ENCODE results near the gene PPP1R36. TPM values are rescaled to one million over a fixed set of nuclear protein-coding genes. Genes with fewer than 3 reads are reported as not detected.

PPP1R36 gene
- total and polyA plus RNA-seq, 2 donors (not counting 3 experiments of a cell fraction or from before 2014, with no cell fraction given): 0.28 to 0.60 TPM

DNA sequence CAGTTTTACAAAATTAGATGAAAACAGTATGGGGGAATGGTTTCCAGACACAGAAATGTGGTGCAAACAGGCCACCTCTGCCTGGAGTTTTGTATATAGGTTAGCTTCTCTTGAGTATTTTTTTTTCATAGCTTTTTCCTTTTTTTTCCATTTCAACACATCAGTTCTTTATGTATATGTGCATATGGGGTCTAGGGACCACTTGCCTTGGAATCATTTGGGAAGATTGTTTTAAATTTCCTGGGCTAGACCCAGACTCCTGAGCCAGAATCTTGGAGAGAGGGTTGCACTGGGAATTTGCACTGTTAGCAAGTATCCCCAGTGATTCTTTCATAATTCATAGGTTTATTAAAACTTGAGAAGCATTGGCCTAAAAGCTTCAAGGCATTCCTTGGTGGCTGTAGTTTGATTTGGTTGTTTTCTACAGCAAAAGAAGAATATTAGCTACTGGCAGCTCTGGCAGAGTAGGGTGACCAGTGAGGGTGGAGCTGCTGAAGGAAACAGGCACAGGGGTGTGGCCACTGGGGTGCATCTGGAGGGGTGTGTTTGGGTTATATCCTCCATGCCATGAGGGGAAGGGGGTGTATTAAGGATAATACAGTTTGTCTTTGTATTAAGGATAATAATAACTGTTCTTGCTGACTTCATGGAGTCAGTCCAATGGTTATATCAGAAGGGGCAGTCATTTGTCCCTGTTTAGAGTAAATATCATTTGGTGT, 22.8 kb downstream of the PPP1R36 start:
- H3K27ac ChIP-seq (ENCODE audit: insufficient read depth, low read depth, low read length): no peak overlapping the region
- TF ChIP-seq GATA2 (IDR thresholded peaks at IDR 0.05; ENCODE audit: insufficient read depth, insufficient read length, low read depth, low read length) (no peak), POLR2AphosphoS5 (IDR thresholded peaks at IDR 0.05; ENCODE audit: insufficient read depth, low read depth, low read length) (no peak), JUN (IDR thresholded peaks at IDR 0.05; ENCODE audit: borderline replicate concordance, insufficient read depth, insufficient read length, low read depth) (no peak)
- FAIRE-seq (no peak), DNase-seq (ENCODE audit: low read depth, low spot score) (no peak)
- H3K4me2 ChIP-seq (ENCODE audit: insufficient read depth, low read length): no peak overlapping the region
- H3K36me3 ChIP-seq (ENCODE audit: control insufficient read depth in 2 of 2, extremely low read depth in 1 of 2, insufficient read depth in 2 of 2, low read length in 2 of 2): no peaks in the 10 kb centered on the region
- H3K9me1 ChIP-seq (replicated peaks; ENCODE audit: control insufficient read depth, extremely low read depth, insufficient read depth, low read length): no peaks in the 10 kb centered on the region
- no TSS peak for BruUV-seq (replicated peaks)
- H4K20me1 ChIP-seq (replicated peaks; ENCODE audit: control insufficient read depth, extremely low read depth, insufficient read depth, low read length): no peaks in the 10 kb centered on the region
- ChIA-PET POLR2A (no interaction called here), CTCF (interaction anchor here (1.3 to 1.4 kb wide), 2 partner anchors 9 to 29 kb away, joined by 3 read pairs; no protein-coding TSS in a partner anchor)
- peaks cover 18% of the 10 kb centered on the region for H3K4me1 ChIP-seq (ENCODE audit: control insufficient read depth, extremely low read depth, insufficient read depth, low read length)
- intact Hi-C loops (cut with micrococcal nuclease): no loop called here
- H3K79me2 ChIP-seq (ENCODE audit: control insufficient read depth, insufficient read depth, low read length): no peaks in the 10 kb centered on the region
- no peak overlapping the region for H3K9ac ChIP-seq (replicated peaks; ENCODE audit: extremely low read depth, insufficient read depth, low read length)
- H2AFZ ChIP-seq (ENCODE audit: low read depth, low read length): no peak overlapping the region
- H3K4me3 ChIP-seq (replicated peaks in 1 of 3; ENCODE audit: insufficient read depth in 1 of 3, low read depth in 1 of 3, low read length in 3 of 3): no peak overlapping the region
- H3K9me3 ChIP-seq (replicated peaks; ENCODE audit: control insufficient read depth, insufficient read depth, low read length): no peaks in the 10 kb centered on the region
- dilution Hi-C loops (cut with MboI; ENCODE audit: extremely low pct_ligation_motif_present, low sequenced_read_pairs): no loop called here
- no peaks in the 10 kb centered on the region for H3K27me3 ChIP-seq (ENCODE audit: control insufficient read depth in 2 of 2, insufficient read depth in 2 of 2, low read length in 2 of 2)

DNA sequence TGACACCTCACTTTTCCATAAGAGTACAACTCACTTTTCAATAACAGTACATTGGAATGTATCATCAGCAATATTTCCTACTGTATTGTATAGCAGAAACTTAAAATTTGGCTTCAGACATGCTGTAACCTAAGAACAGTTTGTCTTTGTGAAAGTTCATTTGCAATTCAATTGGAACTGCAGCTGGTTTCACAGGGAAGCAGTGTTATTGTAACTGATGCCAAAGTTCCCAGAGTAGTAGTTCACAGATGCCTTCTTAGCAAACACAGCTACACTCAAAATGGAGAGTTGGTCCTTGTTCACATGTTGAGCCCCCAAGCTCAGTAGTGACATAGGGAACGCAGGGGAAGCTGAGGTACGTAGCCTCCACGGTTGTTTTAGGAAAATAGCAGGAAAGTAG, 23.3 kb downstream of the PPP1R36 start:
- FAIRE-seq: no peak
- Histone ChIP-seq H3K4me3 (replicated peaks in 1 of 3; ENCODE audit: insufficient read depth in 1 of 3, low read depth in 1 of 3, low read length in 3 of 3) (no peak overlapping the region), H4K20me1 (replicated peaks; ENCODE audit: control insufficient read depth, extremely low read depth, insufficient read depth, low read length) (no peaks in the 10 kb centered on the region), H3K4me2 (ENCODE audit: insufficient read depth, low read length) (no peak overlapping the region), H3K4me1 (ENCODE audit: control insufficient read depth, extremely low read depth, insufficient read depth, low read length) (peaks cover 15% of the 10 kb centered on the region), H3K36me3 (ENCODE audit: control insufficient read depth in 2 of 2, extremely low read depth in 1 of 2, insufficient read depth in 2 of 2, low read length in 2 of 2) (no peaks in the 10 kb centered on the region), H3K79me2 (ENCODE audit: control insufficient read depth, insufficient read depth, low read length) (no peaks in the 10 kb centered on the region), H3K9ac (replicated peaks; ENCODE audit: extremely low read depth, insufficient read depth, low read length) (no peak overlapping the region), H2AFZ (ENCODE audit: low read depth, low read length) (no peak overlapping the region), H3K27ac (ENCODE audit: insufficient read depth, low read depth, low read length) (no peak overlapping the region), H3K27me3 (ENCODE audit: control insufficient read depth in 2 of 2, insufficient read depth in 2 of 2, low read length in 2 of 2) (no peaks in the 10 kb centered on the region), H3K9me3 (replicated peaks; ENCODE audit: control insufficient read depth, insufficient read depth, low read length) (no peaks in the 10 kb centered on the region), H3K9me1 (replicated peaks; ENCODE audit: control insufficient read depth, extremely low read depth, insufficient read depth, low read length) (no peaks in the 10 kb centered on the region)
- dilution Hi-C loops (cut with MboI; ENCODE audit: extremely low pct_ligation_motif_present, low sequenced_read_pairs): no loop called here
- ChIA-PET POLR2A (no interaction called here), CTCF (interaction anchor here (1.3 to 1.4 kb wide), 2 partner anchors 9 to 29 kb away, joined by 3 read pairs; no protein-coding TSS in a partner anchor)
- intact Hi-C loops (cut with micrococcal nuclease): no loop called here
- TF ChIP-seq, protein P1, sequence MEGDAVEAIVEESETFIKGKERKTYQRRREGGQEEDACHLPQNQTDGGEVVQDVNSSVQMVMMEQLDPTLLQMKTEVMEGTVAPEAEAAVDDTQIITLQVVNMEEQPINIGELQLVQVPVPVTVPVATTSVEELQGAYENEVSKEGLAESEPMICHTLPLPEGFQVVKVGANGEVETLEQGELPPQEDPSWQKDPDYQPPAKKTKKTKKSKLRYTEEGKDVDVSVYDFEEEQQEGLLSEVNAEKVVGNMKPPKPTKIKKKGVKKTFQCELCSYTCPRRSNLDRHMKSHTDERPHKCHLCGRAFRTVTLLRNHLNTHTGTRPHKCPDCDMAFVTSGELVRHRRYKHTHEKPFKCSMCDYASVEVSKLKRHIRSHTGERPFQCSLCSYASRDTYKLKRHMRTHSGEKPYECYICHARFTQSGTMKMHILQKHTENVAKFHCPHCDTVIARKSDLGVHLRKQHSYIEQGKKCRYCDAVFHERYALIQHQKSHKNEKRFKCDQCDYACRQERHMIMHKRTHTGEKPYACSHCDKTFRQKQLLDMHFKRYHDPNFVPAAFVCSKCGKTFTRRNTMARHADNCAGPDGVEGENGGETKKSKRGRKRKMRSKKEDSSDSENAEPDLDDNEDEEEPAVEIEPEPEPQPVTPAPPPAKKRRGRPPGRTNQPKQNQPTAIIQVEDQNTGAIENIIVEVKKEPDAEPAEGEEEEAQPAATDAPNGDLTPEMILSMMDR (IDR thresholded peaks at IDR 0.05; ENCODE audit: extremely low read depth in 1 of 2, insufficient read depth in 1 of 2, low read depth in 1 of 2, low read length in 2 of 2): no peak
- TF ChIP-seq GATA2 (IDR thresholded peaks at IDR 0.05; ENCODE audit: insufficient read depth, insufficient read length, low read depth, low read length): no peak
- TF ChIP-seq FOS (IDR thresholded peaks at IDR 0.05; ENCODE audit: borderline replicate concordance, insufficient read depth, low read length): no peak
- no peak for TF ChIP-seq JUN (IDR thresholded peaks at IDR 0.05; ENCODE audit: borderline replicate concordance, insufficient read depth, insufficient read length, low read depth)
- TF ChIP-seq POLR2AphosphoS5 (IDR thresholded peaks at IDR 0.05; ENCODE audit: insufficient read depth, low read depth, low read length): no peak
- TF ChIP-seq MYC (IDR thresholded peaks at IDR 0.05; ENCODE audit: low read depth, low read length): no peak
- no peak for TF ChIP-seq POLR2A (IDR thresholded peaks at IDR 0.05; ENCODE audit: low read depth, low read length)
- no peak for TF ChIP-seq EZH2 (IDR thresholded peaks at IDR 0.05; ENCODE audit: borderline replicate concordance, low read depth, low read length, severe bottlenecking)
- TF ChIP-seq, protein P2, sequence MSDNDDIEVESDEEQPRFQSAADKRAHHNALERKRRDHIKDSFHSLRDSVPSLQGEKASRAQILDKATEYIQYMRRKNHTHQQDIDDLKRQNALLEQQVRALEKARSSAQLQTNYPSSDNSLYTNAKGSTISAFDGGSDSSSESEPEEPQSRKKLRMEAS (IDR thresholded peaks at IDR 0.05; ENCODE audit: insufficient read depth, insufficient read length): no peak
- DNase-seq (ENCODE audit: low read depth, low spot score): no peak
- BruUV-seq (replicated peaks): no TSS peak
